ENCODE measurements around the gene ARHGAP10.

ARHGAP10 gene

DNA sequence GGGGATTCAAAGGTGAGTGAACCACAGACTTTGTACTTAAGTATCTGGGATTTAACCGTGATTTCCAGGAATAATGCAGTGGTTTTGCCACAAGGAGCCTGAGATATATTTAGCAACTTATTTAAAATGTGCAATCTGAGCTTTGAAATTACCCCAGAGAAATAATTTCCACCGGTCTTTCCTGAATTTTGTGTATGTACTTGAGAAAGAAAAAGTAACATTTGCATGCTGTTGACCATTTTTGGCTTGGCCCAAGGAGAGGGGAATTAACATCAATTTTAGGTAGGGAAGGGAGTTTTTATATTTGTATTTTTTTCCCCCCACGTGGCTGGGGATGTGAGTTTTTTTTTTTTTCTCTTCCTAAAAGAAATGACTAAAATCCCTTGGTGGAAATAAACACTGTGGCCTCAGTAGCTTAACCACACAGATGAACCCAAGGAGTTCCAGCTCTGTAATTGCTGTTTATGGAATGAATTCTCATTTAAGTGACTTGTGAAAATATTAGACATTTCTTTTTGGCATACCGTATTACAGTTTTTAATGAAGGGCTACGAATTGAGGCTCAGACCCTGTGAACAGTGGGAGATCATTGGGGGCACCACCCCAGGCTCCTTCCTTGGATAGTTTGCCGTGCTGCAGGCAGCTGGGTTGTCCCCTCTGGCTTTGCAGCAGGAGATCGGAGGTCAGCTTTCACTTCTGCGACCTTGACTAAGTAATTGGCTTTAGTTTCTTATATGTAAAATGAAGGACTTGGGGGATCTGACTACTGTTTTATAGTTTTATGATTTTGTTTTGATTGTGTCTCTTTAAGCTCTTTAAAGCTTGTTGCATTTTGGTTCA is 116.1 kb downstream of the ARHGAP10 start:
- Histone ChIP-seq H3K27ac (peak overlapping the region; percentile 27 to 44), H3K36me3 (peaks cover 0 to 9% (median 5%) of the 10 kb centered on the region in 3 donors), H3K27me3 (no peaks in the 10 kb centered on the region), H3K9me3 (no peaks in the 10 kb centered on the region), H3K4me3 (no peak overlapping the region), H3K4me1 (peaks cover 0 to 79% (median 33%) of the 10 kb centered on the region in 4 donors)
- intact Hi-C loops (cut with DNase I; ENCODE audit: low total_unique reads): no loop called here
- no peak for DNase-seq
- TF ChIP-seq, protein P1, sequence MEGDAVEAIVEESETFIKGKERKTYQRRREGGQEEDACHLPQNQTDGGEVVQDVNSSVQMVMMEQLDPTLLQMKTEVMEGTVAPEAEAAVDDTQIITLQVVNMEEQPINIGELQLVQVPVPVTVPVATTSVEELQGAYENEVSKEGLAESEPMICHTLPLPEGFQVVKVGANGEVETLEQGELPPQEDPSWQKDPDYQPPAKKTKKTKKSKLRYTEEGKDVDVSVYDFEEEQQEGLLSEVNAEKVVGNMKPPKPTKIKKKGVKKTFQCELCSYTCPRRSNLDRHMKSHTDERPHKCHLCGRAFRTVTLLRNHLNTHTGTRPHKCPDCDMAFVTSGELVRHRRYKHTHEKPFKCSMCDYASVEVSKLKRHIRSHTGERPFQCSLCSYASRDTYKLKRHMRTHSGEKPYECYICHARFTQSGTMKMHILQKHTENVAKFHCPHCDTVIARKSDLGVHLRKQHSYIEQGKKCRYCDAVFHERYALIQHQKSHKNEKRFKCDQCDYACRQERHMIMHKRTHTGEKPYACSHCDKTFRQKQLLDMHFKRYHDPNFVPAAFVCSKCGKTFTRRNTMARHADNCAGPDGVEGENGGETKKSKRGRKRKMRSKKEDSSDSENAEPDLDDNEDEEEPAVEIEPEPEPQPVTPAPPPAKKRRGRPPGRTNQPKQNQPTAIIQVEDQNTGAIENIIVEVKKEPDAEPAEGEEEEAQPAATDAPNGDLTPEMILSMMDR (IDR thresholded peaks at IDR 0.05): no peak

DNA sequence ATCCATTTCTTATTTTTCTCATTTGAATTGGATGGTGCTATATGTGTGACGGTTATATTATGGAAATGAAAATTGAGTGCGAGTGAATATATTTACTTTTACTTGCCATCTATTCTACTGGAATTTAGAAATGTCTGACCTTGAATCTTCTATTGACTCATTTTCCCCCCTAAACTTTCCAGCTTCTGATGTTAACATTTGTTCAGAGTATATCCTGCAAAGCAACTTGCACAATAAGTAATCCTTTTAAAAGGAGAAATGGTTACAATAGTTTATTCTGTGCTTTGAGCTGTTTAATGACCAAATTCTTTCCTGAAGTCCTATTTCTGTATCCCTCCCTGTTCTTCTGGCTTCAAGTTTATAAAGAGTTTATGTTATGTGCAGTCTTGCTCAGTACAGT is 116.7 kb downstream of the ARHGAP10 start:
- H3K36me3 ChIP-seq: peaks cover 0 to 9% (median 5%) of the 10 kb centered on the region in 3 donors
- H3K27ac ChIP-seq: peak overlapping the region; percentile 27 to 44
- H3K27me3 ChIP-seq: no peaks in the 10 kb centered on the region
- no peaks in the 10 kb centered on the region for H3K9me3 ChIP-seq
- no peak overlapping the region for H3K4me3 ChIP-seq
- TF ChIP-seq, protein P1 (IDR thresholded peaks at IDR 0.05): no peak
- intact Hi-C loops (cut with DNase I; ENCODE audit: low total_unique reads): no loop called here
- DNase-seq: no peak
- peaks cover 0 to 75% (median 31%) of the 10 kb centered on the region in 4 donors for H3K4me1 ChIP-seq

DNA sequence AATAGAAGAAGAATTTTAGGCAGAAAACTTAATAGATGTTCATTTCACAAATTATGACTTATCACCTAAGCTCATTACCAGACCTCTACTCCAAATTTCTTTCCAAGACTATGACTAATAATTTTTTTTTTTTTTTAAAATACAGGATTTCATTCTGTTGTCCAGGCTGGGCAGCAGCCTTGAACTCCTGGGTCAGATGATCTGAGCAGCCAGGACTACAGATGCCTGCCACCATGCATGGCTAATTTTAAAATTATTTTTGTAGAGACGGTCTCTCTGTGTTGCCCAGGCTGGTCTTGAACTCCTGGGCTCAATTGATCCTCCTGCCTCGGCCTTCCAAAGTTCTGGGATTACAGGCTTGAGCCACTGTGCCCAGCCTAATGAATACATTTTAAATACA is 119.2 kb downstream of the ARHGAP10 start:
- H3K27me3 ChIP-seq: no peaks in the 10 kb centered on the region
- TF ChIP-seq, protein P1 (IDR thresholded peaks at IDR 0.05): no peak
- no peak for DNase-seq
- intact Hi-C loops (cut with DNase I; ENCODE audit: low total_unique reads): no loop called here
- peak overlapping the region in 1 of 2 donors; percentile 31 for H3K27ac ChIP-seq
- no peaks in the 10 kb centered on the region for H3K9me3 ChIP-seq
- H3K4me1 ChIP-seq: peaks cover 0 to 90% (median 44%) of the 10 kb centered on the region in 4 donors
- peaks cover 0 to 9% (median 5%) of the 10 kb centered on the region in 3 donors for H3K36me3 ChIP-seq
- H3K4me3 ChIP-seq: no peak overlapping the region

DNA sequence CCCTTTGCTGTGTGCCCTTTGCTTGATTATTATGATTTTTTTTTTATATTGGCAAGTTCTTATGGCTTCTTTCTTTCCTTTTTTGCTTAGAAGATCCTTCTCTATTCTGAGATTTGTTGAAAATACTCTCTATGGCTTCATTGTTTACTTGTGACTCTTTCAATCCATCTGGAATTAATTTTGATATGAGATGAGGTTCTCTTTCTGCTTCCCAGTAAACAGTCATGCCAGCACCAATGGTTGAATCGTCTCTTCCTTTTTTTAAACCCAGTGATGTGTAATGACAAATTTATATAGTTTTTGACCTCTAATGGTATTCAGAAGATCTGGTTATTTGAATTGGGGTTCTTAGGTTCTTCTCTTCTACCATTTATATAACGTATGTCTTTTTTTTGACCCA is 121.8 kb downstream of the ARHGAP10 start:
- H3K4me1 ChIP-seq: peaks cover 0 to 90% (median 38%) of the 10 kb centered on the region in 4 donors
- H3K27me3 ChIP-seq: no peaks in the 10 kb centered on the region
- no peak overlapping the region for H3K4me3 ChIP-seq
- H3K27ac ChIP-seq: peak overlapping the region; percentile 53 to 75
- H3K36me3 ChIP-seq: peaks cover 0 to 9% (median 5%) of the 10 kb centered on the region in 3 donors
- no peak for DNase-seq
- intact Hi-C loops (cut with DNase I; ENCODE audit: low total_unique reads): no loop called here
- TF ChIP-seq, protein P1 (IDR thresholded peaks at IDR 0.05): no peak
- H3K9me3 ChIP-seq: no peaks in the 10 kb centered on the region

DNA sequence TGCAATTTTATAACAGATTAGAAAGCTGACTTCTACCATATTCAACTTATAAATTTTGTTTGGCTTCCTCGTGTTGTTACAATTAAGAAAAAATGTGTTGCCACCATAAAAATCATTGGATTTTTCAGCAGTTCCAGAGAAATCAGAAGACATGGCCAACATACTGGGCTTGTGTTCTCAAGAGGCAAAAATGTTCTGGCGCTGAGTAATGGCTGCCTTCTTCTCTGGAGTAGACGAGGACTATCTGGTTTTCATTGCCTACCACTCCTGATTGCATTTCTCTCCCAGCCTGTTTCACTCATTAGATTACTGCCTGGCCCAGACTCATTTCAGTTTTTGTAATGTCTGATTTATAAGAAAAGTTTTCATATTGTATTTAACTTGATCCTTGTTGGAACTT is 122.3 kb downstream of the ARHGAP10 start:
- Histone ChIP-seq H3K4me1 (peaks cover 0 to 90% (median 35%) of the 10 kb centered on the region in 4 donors), H3K4me3 (no peak overlapping the region), H3K36me3 (peaks cover 0 to 9% (median 5%) of the 10 kb centered on the region in 3 donors), H3K27me3 (no peaks in the 10 kb centered on the region), H3K9me3 (no peaks in the 10 kb centered on the region), H3K27ac (peak overlapping the region; percentile 53 to 75)
- TF ChIP-seq, protein P1 (IDR thresholded peaks at IDR 0.05): no peak
- no peak for DNase-seq
- intact Hi-C loops (cut with DNase I; ENCODE audit: low total_unique reads): no loop called here

Measured in tibial artery (tissue), 4 donors.